H1 (cell line): ENCODE data around the gene NAA38. TPM values are rescaled to one million over a fixed set of nuclear protein-coding genes. Genes with fewer than 3 reads are reported as not detected.

Source experiments
- CTCF ChIA-PET: fragments of 300-600 bp; sonication (Branson Sonifier 250); formaldehyde crosslinking; loops from one replicate; lab custom pipeline; 2021; ENCODE audit not compliant: partially characterized antibody; lab: Charles Lee
- POLR2A ChIA-PET: fragments of 300-600 bp; sonication (Branson Sonifier 250); formaldehyde crosslinking; loops from one replicate; lab custom pipeline; 2021; ENCODE audit warnings: inconsistent platforms; ENCODE audit not compliant: partially characterized antibody; lab: Charles Lee
- DNase-seq, 2 experiments: peaks; one replicate each; pipeline versions ENCODE4 v3.0.0 to v3.0.0-alpha.2; 2010 to 2022; ENCODE audit warnings: low spot score in 2 of 2, low read depth in 1 of 2, mixed read lengths in 1 of 2
- FAIRE-seq: peaks from 2 replicates; lab custom pipeline; 2011; peaks lifted over from hg19 to GRCh38; lab: Jason Lieb, UNC
- H2AFZ ChIP-seq: 2 replicates; pipeline ENCODE4 v1.8.1; 2012; ENCODE audit warnings: low read length, inconsistent platforms
- H2AK5ac ChIP-seq: 2 replicates; pipeline ENCODE4 v1.6.1; 2013; ENCODE audit warnings: low read depth, low read length
- H2BK120ac ChIP-seq: replicated peaks from 2 replicates; pipeline ENCODE3; 2013; ENCODE audit warnings: low read depth, low read length, inconsistent platforms
- H2BK12ac ChIP-seq: 2 replicates; pipeline ENCODE4 v1.6.1; 2013; ENCODE audit warnings: low read depth, low read length
- H2BK15ac ChIP-seq: 2 replicates; pipeline ENCODE4 v1.6.1; 2013; ENCODE audit warnings: low read length
- H2BK20ac ChIP-seq: 2 replicates; pipeline ENCODE4 v1.6.1; 2013; ENCODE audit warnings: low read length
- H2BK5ac ChIP-seq: 2 replicates; pipeline ENCODE4 v1.6.1; 2013; ENCODE audit warnings: low read depth, low read length
- H3K14ac ChIP-seq: 2 replicates; pipeline ENCODE4 v1.6.1; 2013; ENCODE audit warnings: inconsistent platforms; ENCODE audit not compliant: insufficient read length
- H3K18ac ChIP-seq: 2 replicates; pipeline ENCODE4 v1.6.1; 2013; ENCODE audit warnings: low read length; ENCODE audit errors: extremely low read depth
- H3K23ac ChIP-seq: 2 replicates; pipeline ENCODE4 v1.6.1; 2013; ENCODE audit warnings: inconsistent platforms; ENCODE audit not compliant: insufficient read length
- H3K23me2 ChIP-seq: 2 replicates; pipeline ENCODE4 v1.6.1; 2013; ENCODE audit warnings: low read depth, low read length
- H3K27ac ChIP-seq: 2 replicates; pipeline ENCODE4 v1.6.1; 2011; ENCODE audit warnings: low read depth, low read length, inconsistent platforms
- H3K27me3 ChIP-seq, 4 experiments: replicated peaks in 1 of 4; 1 replicate in 1 of 4; 2 replicates in 3 of 4; pipeline versions ENCODE4 v1.6.1 to v1.8.1; 2011 to 2013; ENCODE audit warnings: low read length in 3 of 4, mild to moderate bottlenecking in 3 of 4, inconsistent platforms in 2 of 4, mixed read lengths in 2 of 4, moderate library complexity in 1 of 4; ENCODE audit not compliant: control insufficient read depth in 3 of 4, insufficient read depth in 3 of 4; ENCODE audit errors: extremely low read depth in 1 of 4
- H3K36me3 ChIP-seq, 4 experiments: 2 replicates each; pipeline versions ENCODE4 v1.6.1 to v1.8.1; 2011 to 2013; ENCODE audit warnings: mild to moderate bottlenecking in 4 of 4, low read length in 3 of 4, moderate library complexity in 2 of 4, control low read depth in 1 of 4, inconsistent platforms in 1 of 4; ENCODE audit not compliant: insufficient read depth in 4 of 4, control insufficient read depth in 2 of 4
- H3K4ac ChIP-seq: replicated peaks from 2 replicates; pipeline ENCODE3; 2013; ENCODE audit warnings: low read length, low read depth, mixed read lengths, inconsistent platforms; ENCODE audit not compliant: insufficient read length
- H3K4me1 ChIP-seq, 4 experiments: replicated peaks in 1 of 4; 1 replicate in 1 of 4; 2 replicates in 3 of 4; pipeline versions ENCODE4 v1.6.1 to v1.8.1; 2011 to 2013; ENCODE audit warnings: low read length in 3 of 4, inconsistent platforms in 2 of 4, mixed read lengths in 1 of 4; ENCODE audit not compliant: insufficient read depth in 4 of 4, control insufficient read depth in 3 of 4
- H3K4me2 ChIP-seq, 2 experiments: 2 replicates each; pipeline versions ENCODE4 v1.6.1 to v1.8.1; 2011 to 2013; ENCODE audit warnings: low read depth in 2 of 2, low read length in 2 of 2, control low read depth in 1 of 2, inconsistent platforms in 1 of 2, mild to moderate bottlenecking in 1 of 2; ENCODE audit not compliant: insufficient read depth in 1 of 2
- H3K4me3 ChIP-seq, 4 experiments: fragments of 200-600, 300-600 bp in 1 of 4; sonication (generic), shearing (Covaris generic), sonication (Bioruptor Twin) in 1 of 4; 2 replicates each; pipeline versions ENCODE4 v1.5.1 to v1.8.1; 2011 to 2016; ENCODE audit warnings: low read length in 4 of 4, low read depth in 3 of 4, control low read depth in 2 of 4, inconsistent platforms in 2 of 4, mild to moderate bottlenecking in 2 of 4, mixed read lengths in 1 of 4, moderate library complexity in 1 of 4; ENCODE audit not compliant: insufficient read depth in 2 of 4; ENCODE audit errors: extremely low read depth in 1 of 4
- H3K56ac ChIP-seq: replicated peaks from 2 replicates; pipeline ENCODE3; 2013; ENCODE audit warnings: low read depth, mild to moderate bottlenecking, mixed read lengths, low read length, inconsistent platforms; ENCODE audit not compliant: insufficient read length
- H3K79me1 ChIP-seq: 2 replicates; pipeline ENCODE4 v1.6.1; 2013; ENCODE audit warnings: low read depth, low read length, control low read depth
- H3K79me2 ChIP-seq, 2 experiments: 2 replicates each; pipeline versions ENCODE4 v1.6.1 to v1.8.1; 2012 to 2013; ENCODE audit warnings: low read length in 2 of 2, mild to moderate bottlenecking in 2 of 2, inconsistent platforms in 1 of 2; ENCODE audit not compliant: insufficient read depth in 2 of 2, control insufficient read depth in 1 of 2
- H3K9ac ChIP-seq, 4 experiments: replicated peaks in 1 of 4; 1 replicate in 1 of 4; 2 replicates in 3 of 4; pipeline versions ENCODE4 v1.6.1 to v1.8.1; 2011 to 2013; ENCODE audit warnings: low read depth in 3 of 4, low read length in 3 of 4, control low read depth in 2 of 4, mild to moderate bottlenecking in 2 of 4, moderate library complexity in 2 of 4, inconsistent platforms in 1 of 4; ENCODE audit errors: extremely low read depth in 1 of 4
- H3K9me3 ChIP-seq, 2 experiments: 2 replicates each; pipeline versions ENCODE4 v1.6.1 to v1.8.1; 2012 to 2013; ENCODE audit warnings: mild to moderate bottlenecking in 2 of 2, moderate library complexity in 2 of 2, control low read depth in 1 of 2, inconsistent platforms in 1 of 2, low read depth in 1 of 2, low read length in 1 of 2, mixed read lengths in 1 of 2; ENCODE audit not compliant: insufficient read depth in 2 of 2
- H4K20me1 ChIP-seq, 2 experiments: replicated peaks in 1 of 2; 2 replicates each; pipeline versions ENCODE3 to v1.8.1; 2011 to 2013; ENCODE audit warnings: inconsistent platforms in 2 of 2, low read length in 2 of 2, mild to moderate bottlenecking in 1 of 2; ENCODE audit not compliant: insufficient read depth in 2 of 2, control insufficient read depth in 1 of 2
- H4K5ac ChIP-seq: 2 replicates; pipeline ENCODE4 v1.6.1; 2013; ENCODE audit warnings: low read length, low read depth, mixed read lengths, inconsistent platforms; ENCODE audit not compliant: insufficient read length
- H4K8ac ChIP-seq: 2 replicates; pipeline ENCODE4 v1.8.0; 2013; ENCODE audit warnings: mild to moderate bottlenecking, moderate library complexity, low read length, inconsistent platforms; ENCODE audit not compliant: insufficient read depth; ENCODE audit errors: extremely low read depth
- H4K91ac ChIP-seq: replicated peaks from 2 replicates; pipeline ENCODE3; 2013; ENCODE audit warnings: low read length, mixed read lengths, inconsistent platforms; ENCODE audit not compliant: insufficient read length
- CREB1 ChIP-seq: IDR thresholded peaks from 2 replicates; pipeline ENCODE4 v1.6.1; 2012; ENCODE audit warnings: inconsistent platforms
- KDM5A ChIP-seq: fragments of 200-600 bp; IDR thresholded peaks from 2 replicates; pipeline ENCODE4 v1.7.1; 2012; ENCODE audit warnings: mild to moderate bottlenecking, low read length, inconsistent platforms, mixed read lengths
- RAD21 ChIP-seq, 2 experiments: IDR thresholded peaks in 1 of 2; conservative IDR thresholded peaks in 1 of 2; 2 replicates each; pipeline ENCODE4 v1.6.1; 2011; ENCODE audit warnings: low read depth in 2 of 2, low read length in 2 of 2, improper control_type of control experiment in 1 of 2, inconsistent platforms in 1 of 2, mild to moderate bottlenecking in 1 of 2, moderate library complexity in 1 of 2
- WGBS, 2 experiments: shearing (Covaris generic) in 1 of 2; methylation state at CpG; one replicate each; pipeline versions ENCODE4 v1.1.6 to v1.1.7; 2013 to 2015; ENCODE audit warnings: low lambda C conversion rate in 2 of 2, mixed read lengths in 2 of 2, inconsistent platforms in 1 of 2, low coverage in 1 of 2, missing lambda C conversion rate in 1 of 2; ENCODE audit not compliant: insufficient replicate concordance in 2 of 2, insufficient coverage in 1 of 2, insufficient read length in 1 of 2; ENCODE audit errors: extremely low coverage in 1 of 2, missing lambda C conversion rate in 1 of 2; 5-methylcytosine and 5-hydroxymethylcytosine counted together
- polyA plus RNA-seq, 7 experiments: library from polyadenylated mRNA; depleted of rRNA in 3 of 7; stranded (reverse) in 5 of 7; unstranded in 2 of 7; fragments of >200 nt in 5 of 7; fragments of 200-250 nt in 2 of 7; gene quantifications; 1 replicate in 5 of 7; 2 replicates in 1 of 7; 4 replicates in 1 of 7; pipeline versions ENCODE4 v1.2.1 to v1.2.3, GENCODE V29; 2011 to 2013; ENCODE audit warnings: missing spikeins in 2 of 7, mixed read lengths in 2 of 7
- total RNA-seq: library from RNA; stranded (reverse); fragmentation: NEBNext Ultra II Directional; extraction: Animal tissue kit (Norgen Biotek cat#: 25700); gene quantifications from 2 replicates; pipeline ENCODE4 v1.2.1, GENCODE V29; 2021

Gene NAA38
- total and polyA plus RNA-seq, 2 of the 8 experiments (the other 6 are each of a cell fraction or from before 2014, with no cell fraction given) = 30.2 to 109 TPM

DNA sequence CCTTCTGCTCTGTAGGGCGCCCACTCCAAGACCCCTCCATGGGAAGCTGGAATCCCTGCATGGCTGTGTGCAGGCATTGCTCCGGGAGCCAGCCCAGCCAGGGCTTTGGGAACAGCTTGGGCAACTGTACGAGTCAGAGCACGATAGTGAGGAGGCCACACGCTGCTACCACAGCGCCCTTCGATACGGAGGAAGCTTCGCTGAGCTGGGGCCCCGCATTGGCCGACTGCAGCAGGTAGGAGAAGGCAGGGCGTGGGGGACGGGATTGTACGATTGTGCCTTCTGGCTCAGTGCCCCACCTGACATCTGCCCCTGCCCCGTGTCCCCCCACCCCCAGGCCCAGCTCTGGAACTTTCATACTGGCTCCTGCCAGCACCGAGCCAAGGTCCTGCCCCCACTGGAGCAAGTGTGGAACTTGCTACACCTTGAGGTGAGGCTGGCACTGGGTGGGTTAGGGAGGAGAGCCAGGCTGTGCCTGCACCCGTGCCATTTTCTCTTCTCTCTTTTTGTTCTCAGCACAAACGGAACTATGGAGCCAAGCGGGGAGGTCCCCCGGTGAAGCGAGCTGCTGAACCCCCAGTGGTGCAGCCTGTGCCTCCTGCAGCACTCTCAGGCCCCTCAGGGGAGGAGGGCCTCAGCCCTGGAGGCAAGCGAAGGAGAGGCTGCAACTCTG is 11.2 kb downstream of the NAA38 start:
- no peak overlapping the region for H2AK5ac ChIP-seq
- H3K23me2 ChIP-seq = peaks cover 34% of the 10 kb centered on the region
- H3K9ac ChIP-seq = no peak overlapping the region
- CTCF ChIA-PET = interaction anchor here (0.6 to 2.1 kb wide), 10 partner anchors 9 to 273 kb away, joined by 3 to 8 read pairs (median 4); partner anchors contain the start of gene DNAH2
- no peaks in the 10 kb centered on the region; a peak in 3 of 8 replicates for H3K36me3 ChIP-seq
- no peak overlapping the region for H2BK12ac ChIP-seq
- H4K5ac ChIP-seq = no peak overlapping the region
- H2BK5ac ChIP-seq = no peak overlapping the region
- no peak overlapping the region for H2BK120ac ChIP-seq
- H3K23ac ChIP-seq = no peak overlapping the region
- POLR2A ChIA-PET = interaction anchor here (1.5 to 1.9 kb wide), 3 partner anchors 10 to 13 kb away, joined by 10 to 12 read pairs (median 11); partner anchors contain the start of genes CYB5D1, KDM6B and NAA38
- H3K79me1 ChIP-seq = no peaks in the 10 kb centered on the region
- H3K9me3 ChIP-seq = no peaks in the 10 kb centered on the region
- H3K4me2 ChIP-seq = no peak overlapping the region
- H3K4ac ChIP-seq = no peak overlapping the region
- 95% methylated on average over 14 of the region's 22 CpGs; no CpG with 5 or more reads in 1 of the 2 experiments for WGBS, 2 experiments
- no peaks in the 10 kb centered on the region for H3K79me2 ChIP-seq
- no peak for DNase-seq
- no peak for FAIRE-seq
- no peak overlapping the region for H2AFZ ChIP-seq
- H3K27ac ChIP-seq = no peak overlapping the region
- H3K18ac ChIP-seq = no peak overlapping the region
- no peak overlapping the region for H4K8ac ChIP-seq
- H2BK15ac ChIP-seq = no peak overlapping the region
- H2BK20ac ChIP-seq = no peak overlapping the region
- peaks cover 12 to 22% of the 10 kb centered on the region in 2 experiments for H4K20me1 ChIP-seq
- H3K4me1 ChIP-seq = peaks cover 2 to 23% (median 14%) of the 10 kb centered on the region in 4 experiments
- H4K91ac ChIP-seq = no peak overlapping the region
- H3K14ac ChIP-seq = no peak overlapping the region
- H3K27me3 ChIP-seq = peaks cover 2 to 23% (median 22%) of the 10 kb centered on the region in 4 experiments
- no peak overlapping the region for H3K4me3 ChIP-seq
- H3K56ac ChIP-seq = no peak overlapping the region
- TF ChIP-seq CREB1 = no peak
- TF ChIP-seq RAD21 (IDR thresholded peaks at IDR 0.05 in 1 of 2, conservative IDR thresholded peaks at IDR 0.05 in 1 of 2; ENCODE audit: low read depth in 2 of 2, low read length in 2 of 2) = no peak
- no peak for TF ChIP-seq KDM5A
